Measurements from ENCODE around the gene MUC7.
"Not testable (repeated sequence)": the region's sequence is repeated elsewhere in the genome, so short reads cannot be mapped to it uniquely, and the experiment has no call there.

MUC7 gene

DNA sequence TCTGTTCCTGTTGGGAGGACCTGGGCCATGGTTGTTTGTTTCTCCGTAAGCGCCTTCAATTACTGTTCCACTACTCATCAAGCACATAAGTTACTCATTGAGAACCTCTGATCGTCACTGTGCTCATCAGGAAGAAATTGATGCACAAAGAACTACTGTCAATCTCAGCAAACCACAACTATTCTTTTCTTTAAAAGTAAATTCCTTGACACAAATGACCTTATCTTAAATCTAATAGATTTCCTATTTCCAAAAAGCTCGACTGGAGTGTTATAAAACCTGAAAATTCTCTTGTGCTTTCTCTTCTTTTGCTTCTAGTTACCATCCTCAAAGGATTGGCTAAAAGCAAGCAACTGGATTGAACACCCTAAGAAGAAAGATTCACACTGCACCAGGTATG lies at the start of gene MUC7:
MUC7 (plus strand) TSS at position 301 of the 400 bp plus-strand sequence. CDS start 1,825 bp downstream, outside the sequence.
- no peak for DNase-seq

DNA sequence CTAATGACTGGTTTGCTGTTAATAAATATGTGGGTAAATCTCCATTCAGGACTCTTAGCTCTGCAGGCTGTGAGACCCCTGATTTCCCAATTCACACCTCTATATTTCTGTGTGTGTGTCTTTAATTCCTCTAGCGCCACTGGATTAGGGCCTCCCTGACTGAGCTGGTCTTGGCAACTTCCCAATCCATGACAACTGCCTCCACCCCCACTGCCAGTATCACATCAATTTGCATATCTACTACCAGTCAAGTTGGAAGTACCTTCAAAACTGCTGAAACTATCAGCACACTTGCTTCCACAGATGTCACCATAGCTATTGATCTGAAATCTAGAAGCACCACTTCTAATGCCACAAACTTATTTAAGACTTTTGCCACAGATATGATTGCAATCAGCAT lies 46.7 kb upstream of the MUC7 start:
- DNase-seq, result no peak

DNA sequence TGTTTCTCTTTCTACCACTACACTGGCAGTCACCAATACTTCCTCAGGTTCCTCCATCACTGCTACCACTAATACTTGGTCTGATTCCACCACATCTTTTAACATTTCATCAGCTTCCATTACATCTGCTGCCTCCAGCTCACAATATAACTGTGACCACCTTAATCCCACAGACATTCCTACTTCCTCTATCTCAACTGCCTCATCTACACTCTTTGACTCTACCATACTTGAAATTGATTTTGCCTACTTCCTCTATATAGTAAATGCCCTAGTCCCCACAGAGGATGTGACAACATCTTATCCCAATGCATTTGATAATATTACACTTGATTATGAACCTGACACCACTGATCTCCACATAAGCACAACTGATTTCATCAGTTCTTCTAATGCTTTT lies 45.2 kb upstream of the MUC7 start:
- no peak for DNase-seq

DNA sequence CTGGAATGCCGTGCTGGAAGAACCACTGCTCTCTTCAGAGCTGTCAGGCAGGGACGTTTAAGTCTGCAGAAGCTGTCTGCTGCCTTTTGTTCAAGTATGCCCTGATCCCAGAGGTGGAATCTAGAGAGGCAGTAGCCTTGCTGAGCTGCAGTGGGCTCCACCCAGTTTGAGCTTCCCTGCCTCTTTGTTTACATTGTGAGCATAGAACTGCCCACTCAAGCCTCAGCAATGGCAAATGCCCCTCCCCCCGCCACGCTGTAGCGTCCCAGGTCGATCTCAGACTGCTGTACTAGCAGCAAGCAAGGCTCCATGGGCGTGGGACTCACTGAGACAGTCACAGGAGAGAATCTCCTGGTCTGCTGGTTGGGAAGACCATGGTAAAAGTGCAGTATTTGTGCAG lies 34.8 kb upstream of the MUC7 start:
- no peak for DNase-seq

DNA sequence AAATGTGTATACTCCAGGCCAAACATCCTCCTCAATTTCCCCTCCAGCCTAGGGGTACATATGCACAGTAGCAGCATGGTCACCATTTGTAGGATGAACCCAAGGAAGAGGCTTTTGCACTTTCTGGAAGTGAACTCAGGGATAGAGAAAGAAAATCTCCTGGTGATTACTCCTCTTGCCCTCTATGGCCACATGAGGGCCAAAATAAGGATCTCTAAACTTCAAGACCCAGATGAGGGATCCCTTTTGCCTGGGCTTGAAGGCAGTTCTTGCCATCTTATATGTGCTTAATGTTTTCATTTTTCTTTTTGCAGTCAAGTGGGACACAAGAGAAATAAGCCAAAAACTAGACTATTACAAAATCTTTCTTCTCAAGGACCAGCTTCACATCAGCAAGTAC lies 29.5 kb upstream of the MUC7 start:
- no peak for DNase-seq

DNA sequence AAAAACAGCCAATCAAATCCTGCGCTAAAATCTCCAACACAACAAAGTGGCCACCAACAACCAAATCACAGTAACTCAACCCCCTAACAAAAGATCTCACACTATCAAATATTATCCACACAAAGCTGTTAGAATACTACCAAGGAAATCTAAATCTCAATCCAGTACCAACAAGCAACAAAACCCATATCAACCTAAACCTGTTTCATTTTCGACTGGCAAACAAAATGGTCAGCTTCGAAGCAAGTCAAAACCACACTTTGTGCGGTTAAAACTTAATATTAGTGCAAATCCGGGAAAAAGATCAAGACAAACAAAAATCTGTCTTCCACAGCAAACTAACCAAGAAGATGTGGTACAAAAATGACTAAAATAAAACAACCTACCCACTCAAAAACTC lies 28.7 kb upstream of the MUC7 start:
- DNase-seq, result no peak

- no peak for DNase-seq
These were observed 22.8 kb upstream of the MUC7 start for GRCh38 chr4:70449220-70449619.

- no peak for DNase-seq
These were observed 19.1 kb upstream of the MUC7 start for GRCh38 chr4:70452946-70453345.

- DNase-seq, result no peak
These were observed 8.7 kb upstream of the MUC7 start for GRCh38 chr4:70463335-70463734.

DNA sequence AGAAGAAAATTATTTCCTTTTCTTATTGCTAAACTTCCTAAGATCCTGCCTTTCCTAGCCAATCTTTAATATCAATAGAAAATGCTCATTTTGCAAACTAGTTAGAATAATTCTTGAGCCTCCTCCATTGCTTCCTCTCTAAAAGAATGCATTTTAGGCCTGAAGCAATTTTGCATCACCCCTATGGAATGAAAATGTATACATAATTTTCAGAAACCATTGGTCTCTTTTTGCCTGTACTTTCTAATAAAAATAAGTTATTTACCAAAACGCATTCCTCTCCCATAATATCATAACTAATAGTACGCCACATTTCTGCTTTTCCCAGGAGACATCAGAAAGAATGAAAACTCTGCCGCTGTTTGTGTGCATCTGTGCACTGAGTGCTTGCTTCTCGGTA lies 1.7 kb downstream of the MUC7 start:
- no peak for DNase-seq

DNA sequence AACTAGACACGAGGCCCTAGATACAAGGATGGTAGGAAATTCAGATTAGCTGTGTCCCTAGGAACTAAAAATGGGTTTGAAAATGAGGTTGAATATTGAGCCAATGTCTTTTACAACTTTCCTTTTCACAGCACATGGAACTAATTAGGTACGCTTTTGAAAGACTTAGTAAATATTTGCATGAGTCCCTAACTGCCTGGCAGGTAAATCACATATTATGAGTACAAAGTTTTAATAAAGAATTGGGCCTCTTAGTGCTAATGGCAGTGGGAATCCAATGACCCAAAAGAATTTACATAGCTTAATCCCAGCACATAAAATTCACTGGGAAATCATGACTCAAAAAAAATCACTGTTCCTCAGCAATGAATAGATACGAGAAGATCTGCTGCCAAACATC lies 16.8 kb downstream of the MUC7 start:
- no peak for DNase-seq

GRCh38 chr4:70496231-70496630 lies 24.2 kb downstream of the MUC7 start:
- DNase-seq, result no peak

DNA sequence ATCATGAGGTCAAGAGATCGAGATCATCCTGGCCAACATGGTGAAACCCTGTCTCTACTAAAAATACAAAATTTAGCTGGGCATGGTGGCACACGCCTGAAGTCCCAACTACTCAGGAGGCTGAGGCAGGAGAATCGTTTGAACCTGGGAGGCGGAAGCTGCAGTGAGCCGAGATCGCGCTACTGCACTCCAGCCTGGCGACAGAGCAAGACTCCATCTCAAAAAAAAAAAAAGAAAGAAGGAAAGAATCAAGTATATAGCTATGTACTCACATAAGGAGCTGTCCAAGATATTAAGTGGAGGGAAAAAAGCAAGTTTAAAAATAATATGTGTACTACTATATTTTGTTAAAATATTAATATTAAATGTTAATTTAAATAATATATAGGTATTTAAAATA lies 29.8 kb downstream of the MUC7 start:
- DNase-seq, result not testable (repeated sequence)

GRCh38 chr4:70504733-70505132 lies 32.7 kb downstream of the MUC7 start:
- DNase-seq, result no peak

GRCh38 chr4:70505151-70505748 lies 33.3 kb downstream of the MUC7 start:
- no peak for DNase-seq

DNA sequence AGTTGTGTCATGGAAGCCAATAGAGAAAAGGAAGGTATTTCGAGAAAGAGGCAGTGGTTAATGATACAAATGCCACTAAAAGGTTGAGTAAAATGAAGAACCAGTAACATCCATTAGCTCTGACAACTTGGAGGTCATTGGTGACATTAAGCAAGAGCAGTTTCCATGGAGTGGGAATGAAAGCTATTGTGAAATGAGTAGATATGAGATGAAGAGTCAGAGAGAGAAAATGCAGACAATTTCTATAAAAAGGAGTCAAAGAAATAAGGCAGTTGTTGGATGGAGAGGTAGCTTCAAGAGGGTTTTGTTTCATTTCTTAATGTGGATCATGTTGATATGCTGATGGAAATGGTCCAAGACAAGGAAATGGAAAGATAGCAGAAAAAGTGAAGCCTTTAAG lies 36.8 kb downstream of the MUC7 start:
- DNase-seq, result no peak

DNA sequence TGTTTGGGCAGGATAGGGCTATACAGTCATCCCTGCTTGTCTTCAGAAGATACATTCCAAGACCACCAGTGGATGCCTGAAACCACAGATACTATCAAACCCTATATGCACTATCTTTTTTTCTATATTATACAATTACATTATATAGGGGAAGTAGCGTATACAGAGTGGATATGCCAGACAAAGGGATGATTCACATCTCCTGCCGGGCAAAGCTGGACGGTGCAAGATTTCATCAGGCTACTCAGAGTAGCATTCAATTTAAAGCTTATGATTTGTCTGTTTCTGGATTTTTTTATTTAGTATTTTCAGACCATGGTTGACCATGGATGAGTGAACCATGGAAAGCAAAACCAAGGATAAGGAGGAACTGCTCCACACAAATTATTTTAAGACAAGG lies 39.4 kb downstream of the MUC7 start:
- no peak for DNase-seq

GRCh38 chr4:70515367-70516250 lies 43.6 kb downstream of the MUC7 start:
- no peak for DNase-seq

DNA sequence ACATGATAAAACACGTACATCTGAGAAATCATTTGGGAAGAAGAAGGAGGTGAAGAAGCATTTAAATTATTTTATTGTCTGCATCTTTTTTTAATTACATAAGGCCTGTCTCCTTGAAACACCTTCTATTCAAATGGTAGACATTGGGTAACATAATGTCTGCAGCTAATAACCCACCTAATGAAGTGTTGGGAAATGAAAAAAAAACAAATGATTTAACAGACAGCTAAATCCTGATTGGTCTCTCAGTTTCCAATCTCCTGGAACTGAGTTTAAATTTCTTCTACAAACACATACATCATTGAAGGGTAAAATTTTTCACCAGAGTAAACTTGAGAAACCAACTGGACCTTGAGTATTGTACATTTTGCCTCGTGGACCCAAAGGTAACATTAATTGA lies 46.3 kb downstream of the MUC7 start, which contains the start of gene AMTN:
AMTN (plus strand) TSS at position 301 of the 400 bp plus-strand sequence. CDS start 209 bp downstream, outside the sequence.
- no peak for DNase-seq

DNA sequence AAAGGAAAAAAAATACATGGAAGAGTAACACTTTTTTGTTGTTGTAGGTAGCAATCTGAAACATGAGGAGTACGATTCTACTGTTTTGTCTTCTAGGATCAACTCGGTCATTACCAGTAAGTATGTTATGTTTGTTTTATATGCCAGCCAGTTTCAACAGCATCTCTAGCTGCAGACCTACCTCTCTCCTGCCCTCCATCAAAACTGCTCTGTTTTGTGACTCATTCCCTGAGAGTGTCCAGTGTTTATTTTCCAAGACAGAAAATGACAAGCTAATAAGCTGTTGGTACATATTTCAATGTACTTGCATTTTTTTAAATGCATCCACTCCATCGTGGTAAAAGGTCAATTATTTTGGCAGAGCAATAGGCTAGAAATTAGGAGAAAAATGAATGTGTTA lies 46.7 kb downstream of the MUC7 start:
- DNase-seq, result no peak

DNA sequence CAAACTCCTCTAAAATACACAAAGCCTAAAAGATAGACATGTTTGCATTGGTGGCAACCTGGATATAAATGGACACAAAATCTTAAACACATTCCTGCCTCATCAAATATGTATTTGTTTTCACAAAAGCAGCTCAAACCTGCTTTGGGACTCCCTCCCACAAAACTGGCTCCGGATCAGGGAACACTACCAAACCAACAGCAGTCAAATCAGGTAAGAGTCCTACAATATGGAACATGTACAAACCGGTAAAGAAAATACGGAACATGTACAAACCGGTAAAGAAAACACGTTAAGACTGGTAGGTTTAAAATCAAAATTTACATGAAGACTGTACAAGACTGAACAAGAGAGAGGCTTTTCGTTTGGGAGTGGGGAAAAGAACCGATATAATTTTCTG lies 50.6 kb downstream of the MUC7 start:
- DNase-seq, result no peak

DNA sequence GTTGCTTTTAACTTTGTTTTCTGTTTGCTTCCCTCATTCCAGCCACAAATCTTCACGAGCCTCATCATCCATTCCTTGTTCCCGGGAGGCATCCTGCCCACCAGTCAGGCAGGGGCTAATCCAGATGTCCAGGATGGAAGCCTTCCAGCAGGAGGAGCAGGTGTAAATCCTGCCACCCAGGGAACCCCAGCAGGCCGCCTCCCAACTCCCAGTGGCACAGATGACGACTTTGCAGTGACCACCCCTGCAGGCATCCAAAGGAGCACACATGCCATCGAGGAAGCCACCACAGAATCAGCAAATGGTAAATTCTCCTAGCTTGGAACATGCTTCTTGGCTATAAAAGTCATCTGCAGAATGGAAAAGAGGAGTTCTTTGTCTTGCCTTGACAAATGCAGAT lies 59.0 kb downstream of the MUC7 start:
- no peak for DNase-seq

- DNase-seq, result no peak
These were observed 60.0 kb downstream of the MUC7 start for GRCh38 chr4:70531981-70532380.

All from DMS79 (cell line).